Kidney capillary endothelial cell (primary cell): ENCODE data around the gene ZNF606.

Source experiments
- DNase-seq: peaks from one replicate; pipeline ENCODE4 v3.0.0-alpha.2; 2018; ENCODE audit warnings: low spot score

The ZNF606 gene

GRCh38 chr19:57927587-57927986 lies 75.0 kb downstream of the ZNF606 start:
- no peak for DNase-seq
